Activated naive CD4-positive, alpha-beta T cell treated with anti-CD3 and anti-CD28 coated beads, Interleukin-2, amount 10 ng/mL, durations not matched to agents 7 days and 5 days (primary cell): ENCODE measurements around the gene CDX1.

Experiments
- CTCF ChIA-PET: fragments of 350-600 bp; sonication (Branson Sonifier 250); formaldehyde crosslinking; loops from one replicate; lab custom pipeline; 2021; ENCODE audit warnings: antibody characterized with exemption; lab: Charles Lee
- DNase-seq: peaks from one replicate; pipeline ENCODE4 v3.0.0-alpha.2; 2020
- H3K27ac Mint-ChIP-seq: one replicate; pipeline ENCODE4 v1.8.0; 2021; ENCODE audit warnings: mild to moderate bottlenecking, moderate library complexity, mixed read lengths
- H3K27me3 Mint-ChIP-seq: one replicate; pipeline ENCODE4 v1.8.0; 2021; ENCODE audit warnings: mild to moderate bottlenecking, mixed read lengths
- H3K36me3 Mint-ChIP-seq: one replicate; pipeline ENCODE4 v1.8.0; 2021; ENCODE audit warnings: mixed read lengths
- H3K4me1 Mint-ChIP-seq: one replicate; pipeline ENCODE4 v1.8.0; 2021; ENCODE audit warnings: mixed read lengths
- H3K4me3 Mint-ChIP-seq: one replicate; pipeline ENCODE4 v1.8.0; 2021; ENCODE audit warnings: mild to moderate bottlenecking, moderate library complexity, mixed read lengths
- H3K9me3 Mint-ChIP-seq: one replicate; pipeline ENCODE4 v1.8.0; 2021; ENCODE audit warnings: mixed read lengths

Gene CDX1

DNA sequence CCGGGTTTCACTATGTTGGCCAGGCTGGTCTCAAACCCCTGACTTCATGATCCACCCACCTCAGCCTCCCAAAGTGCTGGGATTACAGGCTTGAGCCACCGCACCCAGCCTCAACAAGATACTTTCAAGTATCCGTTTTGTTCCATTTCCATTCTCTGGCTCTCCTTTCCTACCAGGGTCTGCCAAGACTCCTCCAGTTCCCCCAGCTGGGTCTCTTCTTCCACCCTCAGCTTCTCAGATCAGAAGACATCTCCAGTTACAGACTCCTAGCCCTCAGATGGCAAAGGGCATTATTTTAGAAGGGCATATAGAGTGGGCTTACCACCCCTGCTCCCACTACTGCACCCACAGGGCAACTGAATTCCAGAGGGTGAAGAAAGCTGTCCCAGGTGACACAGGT lies 9.4 kb upstream of the CDX1 start:
- Mint-ChIP-seq H3K27ac (no peak overlapping the region), H3K9me3 (no peaks in the 10 kb centered on the region), H3K36me3 (no peaks in the 10 kb centered on the region), H3K4me3 (no peak overlapping the region), H3K4me1 (peaks cover 14% of the 10 kb centered on the region), H3K27me3 (peaks cover 75% of the 10 kb centered on the region)
- no peak for DNase-seq
- CTCF ChIA-PET: no interaction called here

DNA sequence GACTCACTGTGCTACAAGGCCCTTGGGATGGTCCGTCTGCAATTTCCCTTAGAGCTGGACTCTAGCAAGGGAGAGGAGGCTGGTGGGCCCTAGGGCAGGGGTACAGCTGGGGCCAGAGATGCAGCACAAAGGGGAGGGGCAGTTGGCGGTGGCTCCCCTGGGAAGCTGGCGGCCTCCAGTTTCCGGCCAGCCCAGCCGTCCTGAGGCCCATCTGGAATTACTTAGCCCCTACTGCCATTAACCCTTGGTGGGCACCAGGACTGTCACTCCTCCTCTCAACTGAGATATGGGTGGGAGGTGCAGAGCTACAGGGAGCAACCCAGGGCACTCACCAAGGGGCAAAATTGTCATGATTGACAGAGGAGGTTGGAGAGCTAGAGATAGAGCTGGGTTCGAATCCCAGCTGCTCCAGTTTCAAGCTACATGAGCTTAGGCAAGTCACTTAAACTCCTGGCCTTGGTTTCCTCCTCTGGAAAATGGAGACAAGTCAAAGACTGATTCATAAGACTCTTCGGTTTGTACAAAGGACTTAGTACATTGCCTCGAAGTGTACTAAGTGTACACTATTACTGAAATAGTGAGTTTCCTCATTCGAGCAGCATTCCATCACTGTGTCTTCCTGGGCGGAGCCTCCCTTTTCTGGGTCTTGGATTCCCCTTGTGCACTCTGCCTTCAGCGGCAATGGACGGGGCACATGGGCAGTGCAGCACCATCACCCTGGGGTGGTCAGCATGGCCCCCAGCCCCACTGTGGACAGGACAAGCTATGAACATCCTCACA lies 8.2 kb upstream of the CDX1 start:
- Mint-ChIP-seq H3K4me1 (peaks cover 14% of the 10 kb centered on the region), H3K27ac (no peak overlapping the region), H3K27me3 (peaks cover 70% of the 10 kb centered on the region), H3K36me3 (no peaks in the 10 kb centered on the region), H3K4me3 (no peak overlapping the region), H3K9me3 (no peaks in the 10 kb centered on the region)
- no peak for DNase-seq
- CTCF ChIA-PET: interaction anchor here (1.0 to 2.1 kb wide), 5 partner anchors 17 to 60 kb away, joined by 3 to 10 read pairs (median 5); no protein-coding TSS in a partner anchor

DNA sequence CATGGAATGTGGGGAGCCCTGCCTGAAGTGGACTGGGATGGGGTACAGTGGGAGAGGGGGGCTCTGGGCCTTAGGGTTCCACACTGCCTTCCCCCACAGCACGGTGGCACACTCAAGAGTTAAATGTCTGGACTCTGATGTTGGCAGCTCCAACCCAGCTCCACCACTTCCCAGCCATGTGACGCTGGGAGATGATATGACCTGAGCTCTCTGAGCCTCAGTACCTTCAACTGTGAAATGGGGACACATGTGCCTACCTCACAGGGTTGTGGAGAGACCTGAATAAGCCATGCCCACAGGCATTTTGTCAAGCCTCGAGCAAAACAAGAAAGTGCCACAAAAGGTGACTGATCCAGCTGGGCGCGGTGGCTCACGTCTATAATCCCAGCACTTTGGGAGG lies 7.5 kb upstream of the CDX1 start:
- Mint-ChIP-seq H3K9me3 (no peaks in the 10 kb centered on the region), H3K4me3 (no peak overlapping the region), H3K27ac (no peak overlapping the region), H3K27me3 (peaks cover 63% of the 10 kb centered on the region), H3K36me3 (no peaks in the 10 kb centered on the region), H3K4me1 (peaks cover 13% of the 10 kb centered on the region)
- no peak for DNase-seq
- CTCF ChIA-PET: interaction anchor here (0.9 to 2.1 kb wide), 6 partner anchors 17 to 59 kb away, joined by 3 to 10 read pairs (median 5); no protein-coding TSS in a partner anchor

DNA sequence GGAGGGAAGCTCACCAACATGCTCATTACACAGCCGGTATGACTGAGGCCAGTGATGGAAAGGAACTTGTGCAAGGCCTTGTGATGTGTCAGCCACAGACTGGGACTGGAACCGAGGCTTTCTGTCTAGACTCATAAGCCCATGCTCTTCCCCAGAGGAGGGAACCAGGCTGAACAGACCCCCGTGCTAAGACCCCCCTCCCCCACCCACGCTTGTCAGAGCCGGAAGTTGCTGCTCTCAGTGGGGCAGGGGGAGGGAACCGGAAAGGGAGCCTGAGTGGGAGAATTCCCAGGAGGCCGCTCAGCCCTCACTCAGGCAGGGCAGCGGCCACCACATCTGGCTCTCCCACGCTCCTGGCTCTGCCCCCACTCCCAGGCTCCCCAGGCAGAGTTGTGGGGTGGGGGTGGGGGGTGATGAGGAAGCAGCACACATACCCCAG lies 6.8 kb upstream of the CDX1 start:
- DNase-seq: no peak
- H3K9me3 Mint-ChIP-seq: no peaks in the 10 kb centered on the region
- H3K27me3 Mint-ChIP-seq: peaks cover 62% of the 10 kb centered on the region
- no peaks in the 10 kb centered on the region for H3K36me3 Mint-ChIP-seq
- H3K4me1 Mint-ChIP-seq: peaks cover 8% of the 10 kb centered on the region
- no peak overlapping the region for H3K4me3 Mint-ChIP-seq
- CTCF ChIA-PET: interaction anchor here (0.9 to 2.1 kb wide), 6 partner anchors 9 to 58 kb away, joined by 3 to 10 read pairs (median 5); no protein-coding TSS in a partner anchor
- no peak overlapping the region for H3K27ac Mint-ChIP-seq

DNA sequence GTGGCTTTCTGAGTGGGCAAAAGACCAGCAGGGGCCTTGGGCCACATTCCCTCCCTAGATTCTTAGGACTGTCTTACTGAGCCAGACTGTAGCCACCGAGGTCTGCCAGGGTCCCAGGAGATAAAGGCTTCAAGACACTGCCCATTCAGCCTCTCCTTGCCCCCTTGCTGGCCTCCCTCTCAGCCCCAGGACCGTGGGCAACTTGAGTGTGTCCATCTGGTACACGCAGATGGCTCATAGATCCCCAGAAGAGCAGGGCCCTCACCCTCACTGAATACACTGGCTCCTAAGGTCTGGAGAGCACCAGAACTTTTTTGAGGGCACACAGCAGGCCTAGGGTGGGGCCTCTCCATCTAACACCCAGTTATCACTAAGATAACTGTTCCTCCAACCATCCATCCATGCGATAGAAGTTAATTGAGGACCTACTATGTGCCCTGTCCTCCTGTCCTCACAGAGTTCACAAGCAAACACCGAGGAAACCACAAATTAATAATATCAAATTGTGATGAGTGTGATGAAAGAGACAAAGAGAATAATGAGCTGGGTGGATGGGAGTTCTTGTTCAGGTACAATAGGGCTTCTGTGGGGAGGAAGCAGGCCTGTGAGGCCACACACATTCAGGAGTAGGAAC lies 6.0 kb upstream of the CDX1 start:
- CTCF ChIA-PET: interaction anchor here (1.4 kb wide), 1 partner anchor 10 kb away, joined by 3 read pairs; no protein-coding TSS in a partner anchor
- Mint-ChIP-seq H3K36me3 (no peaks in the 10 kb centered on the region), H3K4me1 (peaks cover 6% of the 10 kb centered on the region), H3K27me3 (peaks cover 62% of the 10 kb centered on the region), H3K27ac (no peak overlapping the region), H3K9me3 (no peaks in the 10 kb centered on the region), H3K4me3 (no peak overlapping the region)
- no peak for DNase-seq

DNA sequence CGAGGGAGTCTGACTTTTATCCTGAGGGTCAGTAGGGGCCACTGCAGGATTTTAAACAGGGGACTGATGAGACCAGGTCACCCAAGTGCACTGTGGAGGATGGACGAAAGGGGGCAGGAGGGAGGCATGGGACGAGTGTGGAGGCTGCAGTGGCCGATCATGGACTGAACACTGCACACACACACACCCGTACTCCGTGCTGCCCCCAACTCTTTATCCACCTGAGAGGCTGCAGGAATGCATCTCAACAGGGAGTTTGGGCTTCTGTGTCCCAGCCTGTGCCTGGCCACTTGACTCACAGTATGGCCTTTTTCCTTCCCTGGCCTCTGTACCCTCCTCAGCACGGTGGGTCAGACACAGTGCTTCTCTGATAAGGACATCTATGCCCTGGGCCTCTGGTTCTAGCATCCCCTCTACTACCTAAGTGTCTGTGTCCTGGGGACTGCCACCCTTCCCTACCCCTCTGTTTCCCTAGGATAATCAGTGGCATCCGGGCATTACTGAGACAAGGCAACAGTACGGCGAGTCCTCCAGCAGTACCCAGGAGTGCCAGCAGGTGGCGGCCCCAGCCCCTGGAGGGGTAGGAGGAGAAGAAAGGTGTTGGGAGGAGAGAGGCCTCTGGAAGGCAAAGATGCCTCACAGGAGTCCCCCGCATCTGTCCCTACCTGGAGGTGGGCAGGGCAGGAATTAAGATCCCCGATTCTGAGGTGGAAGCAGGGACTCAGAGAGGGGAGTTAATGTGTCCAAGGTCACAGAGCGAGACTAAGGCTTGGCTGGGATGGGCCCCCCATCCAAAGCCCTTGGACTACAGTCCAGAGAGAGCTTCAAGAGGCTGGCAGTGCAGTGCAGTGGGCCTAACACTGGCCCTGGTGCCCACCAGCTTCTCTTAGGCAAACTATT lies 5.1 kb upstream of the CDX1 start:
- CTCF ChIA-PET: interaction anchor here (0.8 to 2.8 kb wide), 11 partner anchors 9 to 189 kb away, joined by 3 to 13 read pairs (median 4); no protein-coding TSS in a partner anchor
- no peak overlapping the region for H3K27ac Mint-ChIP-seq
- no peaks in the 10 kb centered on the region for H3K4me1 Mint-ChIP-seq
- H3K27me3 Mint-ChIP-seq: peaks cover 62% of the 10 kb centered on the region
- peak; percentile 85 for DNase-seq
- no peak overlapping the region for H3K4me3 Mint-ChIP-seq
- no peaks in the 10 kb centered on the region for H3K9me3 Mint-ChIP-seq
- H3K36me3 Mint-ChIP-seq: no peaks in the 10 kb centered on the region

DNA sequence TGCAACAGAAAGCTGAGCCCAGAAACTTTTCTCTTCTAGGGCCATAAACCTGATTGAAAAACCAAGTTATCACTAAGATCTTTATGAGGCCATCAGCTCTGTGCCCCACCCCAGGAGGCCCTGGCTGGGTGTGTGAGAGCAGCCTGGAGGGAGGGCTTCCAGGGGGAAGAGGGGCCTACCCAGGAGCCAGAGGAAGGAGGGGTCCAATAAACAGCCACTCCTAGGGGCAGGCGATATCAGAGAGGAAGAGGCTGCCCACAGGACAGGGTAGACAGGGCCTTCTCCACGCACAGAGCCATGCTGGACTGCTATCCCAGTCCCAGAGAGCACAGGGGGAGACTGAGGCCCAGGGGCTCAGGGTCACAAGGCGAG lies 4.5 kb upstream of the CDX1 start:
- H3K36me3 Mint-ChIP-seq: no peaks in the 10 kb centered on the region
- H3K9me3 Mint-ChIP-seq: no peaks in the 10 kb centered on the region
- no peaks in the 10 kb centered on the region for H3K4me1 Mint-ChIP-seq
- CTCF ChIA-PET: interaction anchor here (0.8 to 2.8 kb wide), 11 partner anchors 9 to 189 kb away, joined by 3 to 13 read pairs (median 4); no protein-coding TSS in a partner anchor
- peaks cover 58% of the 10 kb centered on the region for H3K27me3 Mint-ChIP-seq
- no peak overlapping the region for H3K4me3 Mint-ChIP-seq
- no peak for DNase-seq
- no peak overlapping the region for H3K27ac Mint-ChIP-seq

DNA sequence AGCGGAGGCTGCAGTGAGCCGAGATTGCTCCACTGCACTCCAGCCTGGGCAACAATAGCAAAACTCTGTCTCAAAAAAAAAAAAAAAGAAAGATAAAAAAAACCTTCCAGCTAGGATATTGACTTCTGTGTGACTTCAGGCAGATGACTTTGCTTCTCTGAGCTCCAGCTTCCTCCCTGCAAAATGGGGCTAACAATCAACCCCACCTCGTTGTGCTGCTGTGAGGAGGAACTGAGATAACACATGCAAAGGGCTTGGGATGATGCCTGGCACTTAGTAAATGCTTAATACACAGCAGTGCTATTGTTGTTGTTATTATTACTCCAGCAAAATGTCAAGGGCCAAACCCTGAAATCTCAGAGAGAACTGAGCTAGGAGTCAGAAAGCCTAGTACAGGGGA lies 3.5 kb upstream of the CDX1 start:
- Mint-ChIP-seq H3K9me3 (no peaks in the 10 kb centered on the region), H3K4me3 (no peak overlapping the region), H3K36me3 (no peaks in the 10 kb centered on the region), H3K4me1 (no peaks in the 10 kb centered on the region), H3K27me3 (peaks cover 58% of the 10 kb centered on the region), H3K27ac (no peak overlapping the region)
- CTCF ChIA-PET: interaction anchor here (1.4 to 2.8 kb wide), 6 partner anchors 9 to 188 kb away, joined by 3 to 13 read pairs (median 8); no protein-coding TSS in a partner anchor
- DNase-seq: no peak

DNA sequence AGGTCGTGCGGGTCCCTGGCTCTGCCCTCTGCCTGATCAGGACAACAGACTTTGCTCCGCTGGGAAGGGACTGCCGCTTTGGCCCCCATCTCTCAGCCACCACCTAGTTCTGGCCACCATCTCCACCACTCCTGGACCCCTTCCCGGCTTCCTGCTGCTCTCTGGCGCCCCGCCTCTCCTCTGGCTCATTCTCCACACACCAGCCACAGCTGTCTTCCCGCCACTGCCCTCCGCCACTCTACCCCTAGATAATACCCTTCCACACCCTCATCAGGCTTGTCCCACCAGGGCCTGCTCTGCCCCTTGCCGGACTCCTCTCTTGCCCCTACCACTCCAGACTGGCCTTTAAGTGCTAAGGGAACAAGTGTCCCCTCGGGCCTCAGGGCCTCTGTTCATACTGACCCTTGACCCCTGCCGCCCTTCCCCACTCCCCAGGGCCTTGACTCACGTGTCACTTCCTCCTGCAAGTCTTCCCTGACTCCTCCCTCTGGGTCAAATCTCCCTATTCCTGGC lies 3.0 kb upstream of the CDX1 start:
- no peaks in the 10 kb centered on the region for H3K36me3 Mint-ChIP-seq
- CTCF ChIA-PET: interaction anchor here (2.0 to 2.8 kb wide), 4 partner anchors 9 to 187 kb away, joined by 8 to 13 read pairs (median 10); no protein-coding TSS in a partner anchor
- DNase-seq: no peak

DNA sequence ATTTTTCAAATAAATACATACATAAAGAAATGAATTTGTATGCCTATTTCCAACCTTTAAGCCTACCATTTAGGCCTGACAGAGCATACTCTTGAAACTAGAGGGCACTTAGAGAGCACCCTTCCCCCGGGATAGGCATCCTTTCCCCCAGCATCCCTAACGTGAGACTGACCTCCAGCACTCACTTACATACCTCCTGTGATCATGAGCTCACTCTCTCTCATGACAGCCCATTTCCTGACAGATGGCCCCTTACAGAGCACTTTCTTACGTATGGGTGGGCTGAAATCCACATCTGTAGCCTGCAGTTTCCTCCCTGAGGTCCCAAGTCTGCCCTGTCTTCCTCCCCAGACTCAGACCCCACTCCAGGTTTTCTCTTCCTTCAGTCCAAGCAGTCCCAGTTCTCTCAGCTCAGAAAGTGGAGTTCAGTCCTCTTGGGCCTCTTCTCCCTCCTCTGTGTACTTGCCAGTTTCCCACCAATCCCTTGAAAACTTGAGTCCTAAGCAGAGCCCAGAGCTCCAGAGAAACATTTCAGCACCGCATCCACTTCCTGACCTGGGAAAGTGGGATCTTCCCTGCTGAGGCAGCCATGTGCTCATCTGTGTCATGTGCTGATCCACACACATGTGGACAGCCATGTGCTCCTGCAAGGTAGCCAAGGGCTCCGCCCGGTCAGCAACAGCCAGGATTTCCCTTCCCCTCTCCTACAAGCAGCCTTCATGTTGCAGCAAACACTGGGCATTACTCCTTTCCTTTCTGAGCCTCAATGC lies 2.2 kb upstream of the CDX1 start:
- no peaks in the 10 kb centered on the region for H3K9me3 Mint-ChIP-seq
- no peak overlapping the region for H3K27ac Mint-ChIP-seq
- no peak for DNase-seq
- CTCF ChIA-PET: interaction anchor here (0.5 to 2.8 kb wide), 4 partner anchors 11 to 272 kb away, joined by 3 to 9 read pairs (median 4); no protein-coding TSS in a partner anchor
- no peak overlapping the region for H3K4me3 Mint-ChIP-seq
- H3K36me3 Mint-ChIP-seq: no peaks in the 10 kb centered on the region
- peaks cover 64% of the 10 kb centered on the region for H3K27me3 Mint-ChIP-seq
- no peaks in the 10 kb centered on the region for H3K4me1 Mint-ChIP-seq

More for the DNA sequence above, 3.0 kb upstream of the CDX1 start:
- H3K4me1 Mint-ChIP-seq: no peaks in the 10 kb centered on the region
- no peaks in the 10 kb centered on the region for H3K9me3 Mint-ChIP-seq
- H3K27ac Mint-ChIP-seq: no peak overlapping the region
- peaks cover 60% of the 10 kb centered on the region for H3K27me3 Mint-ChIP-seq
- H3K4me3 Mint-ChIP-seq: no peak overlapping the region

DNA sequence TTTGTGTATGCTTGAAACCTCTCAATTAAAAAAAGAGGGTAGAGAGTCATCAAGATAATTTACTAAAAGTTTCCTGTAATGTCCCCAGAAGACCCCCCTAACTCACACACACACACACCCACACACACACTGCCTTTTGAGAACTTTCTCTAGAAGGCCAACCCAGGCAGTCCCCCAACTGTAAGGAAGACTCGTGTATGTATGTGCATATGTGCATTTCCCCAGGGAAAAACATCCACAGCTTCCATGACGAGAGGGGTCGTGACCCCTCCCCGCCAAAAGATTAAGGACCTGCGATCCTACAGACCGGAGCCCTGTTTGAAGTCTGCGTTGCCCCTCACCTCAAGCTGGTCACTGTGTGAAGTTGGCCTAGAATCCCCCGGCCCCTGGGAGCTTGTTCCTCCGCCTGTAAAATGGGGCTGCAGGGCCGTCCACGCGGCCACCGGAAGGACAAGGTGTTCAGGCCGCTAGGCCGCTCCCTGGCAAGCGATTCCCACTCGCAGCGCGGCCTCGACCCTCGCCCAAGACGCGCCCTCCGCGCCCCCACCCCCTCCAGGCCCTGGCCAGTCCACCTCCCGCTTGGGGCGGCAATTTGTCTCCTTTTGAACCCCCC lies 435 bp upstream of the CDX1 start:
- DNase-seq: no peak
- Mint-ChIP-seq H3K4me1 (no peaks in the 10 kb centered on the region), H3K9me3 (no peaks in the 10 kb centered on the region), H3K27me3 (peaks cover 79% of the 10 kb centered on the region), H3K36me3 (no peaks in the 10 kb centered on the region), H3K4me3 (no peak overlapping the region), H3K27ac (no peak overlapping the region)
- CTCF ChIA-PET: interaction anchor here (0.6 kb wide), 1 partner anchor 1658 kb away, joined by 4 read pairs; no protein-coding TSS in a partner anchor

DNA sequence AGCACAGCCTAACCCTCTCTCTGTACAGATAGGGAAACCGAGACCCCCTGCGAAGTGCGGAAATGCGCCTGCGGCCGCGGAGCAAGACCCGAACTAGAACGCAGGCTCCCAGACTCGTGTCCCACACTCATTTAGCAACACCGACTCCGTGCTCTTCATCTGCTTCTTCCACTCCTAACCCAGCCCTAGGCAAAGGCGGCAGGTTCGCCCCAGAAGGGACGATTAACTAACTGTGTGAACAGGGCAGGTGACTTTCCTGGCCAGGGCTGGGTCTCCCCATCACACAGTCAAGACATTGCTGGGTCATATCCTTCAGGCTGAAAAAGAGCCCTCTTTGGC lies 903 bp downstream of the CDX1 start:
- CTCF ChIA-PET: no interaction called here
- no peak overlapping the region for H3K27ac Mint-ChIP-seq
- DNase-seq: no peak
- no peaks in the 10 kb centered on the region for H3K9me3 Mint-ChIP-seq
- H3K36me3 Mint-ChIP-seq: no peaks in the 10 kb centered on the region
- H3K27me3 Mint-ChIP-seq: peaks cover 69% of the 10 kb centered on the region
- no peaks in the 10 kb centered on the region for H3K4me1 Mint-ChIP-seq
- H3K4me3 Mint-ChIP-seq: no peak overlapping the region

DNA sequence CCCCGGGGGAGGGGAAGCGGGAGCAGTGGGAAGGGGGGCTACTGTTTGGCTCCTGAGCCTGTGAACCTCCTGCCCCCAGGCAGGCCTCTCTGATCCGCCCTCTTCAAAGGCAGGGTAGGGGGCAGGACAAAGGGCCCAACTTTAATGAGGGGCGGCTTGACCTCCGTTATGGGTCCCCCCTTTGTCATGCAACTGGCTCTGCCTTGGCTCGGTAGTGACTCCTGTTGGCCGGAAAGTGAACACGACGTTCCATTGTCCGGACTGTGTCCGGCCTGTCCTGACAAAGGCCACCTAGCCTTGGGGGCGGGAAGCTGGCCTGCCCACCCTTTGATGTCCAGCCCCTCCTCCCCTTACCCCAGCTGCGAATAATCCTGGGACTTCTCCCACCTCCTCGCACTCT lies 1.3 kb downstream of the CDX1 start:
- Mint-ChIP-seq H3K27ac (no peak overlapping the region), H3K27me3 (peaks cover 66% of the 10 kb centered on the region), H3K36me3 (no peaks in the 10 kb centered on the region), H3K4me1 (no peaks in the 10 kb centered on the region), H3K4me3 (no peak overlapping the region), H3K9me3 (no peaks in the 10 kb centered on the region)
- DNase-seq: no peak
- CTCF ChIA-PET: no interaction called here
